ENCODE results near the gene CHRND. TPM values are rescaled to one million over a fixed set of nuclear protein-coding genes. Genes with fewer than 3 reads are reported as not detected.

Gene CHRND
- total and polyA plus RNA-seq, 2 of the 13 experiments (the other 11 are each of a cell fraction or from before 2014, with no cell fraction given): 0.18 TPM; not detected in 1

GRCh38 chr2:232479341-232480200, 46.4 kb upstream of the CHRND start:
- H3K27ac ChIP-seq (ENCODE audit: extremely low read length, insufficient read depth, low read length): no peak overlapping the region
- no peaks in the 10 kb centered on the region for H3K4me1 ChIP-seq (ENCODE audit: insufficient read depth, low read length)
- no peak overlapping the region for H3K4me3 ChIP-seq (replicated peaks in 1 of 3; ENCODE audit: insufficient read depth in 1 of 3, low read depth in 2 of 3, low read length in 3 of 3)
- no peaks in the 10 kb centered on the region; the same call in 1 of the 2 replicates for H4K20me1 ChIP-seq (ENCODE audit: insufficient read depth, low read length)
- ATAC-seq: peak; percentile 80
- CTCF ChIA-PET (ENCODE audit: low intra/inter-chr PET ratio, low total read pairs): interaction anchor here (2.2 kb wide), 1 partner anchor 43 kb away, joined by 6 read pairs; no protein-coding TSS in a partner anchor
- no peaks in the 10 kb centered on the region for H3K36me3 ChIP-seq (replicated peaks in 1 of 2; ENCODE audit: control insufficient read depth in 1 of 2, insufficient read depth in 2 of 2, low read length in 2 of 2)
- WGBS (ENCODE audit: low lambda C conversion rate): 13% methylated on average over 12 of the region's 21 CpGs
- FAIRE-seq: no peak
- no peaks in the 10 kb centered on the region for H3K79me2 ChIP-seq (ENCODE audit: insufficient read depth, low read length)
- no peak overlapping the region for H2AFZ ChIP-seq (ENCODE audit: low read length)
- H3K27me3 ChIP-seq (ENCODE audit: control insufficient read depth in 1 of 2, insufficient read depth in 2 of 2, low read length in 2 of 2): peaks cover 24 to 83% of the 10 kb centered on the region in 2 experiments
- no TSS peak for BruUV-seq (replicated peaks)
- H3K4me2 ChIP-seq (ENCODE audit: low read depth, low read length): no peak overlapping the region
- TF ChIP-seq KDM5B (CRISPR knock-in tag; IDR thresholded peaks at IDR 0.05; ENCODE audit: borderline replicate concordance) (peak; percentile 8; the same call in 1 of the 2 replicates), GFI1 (CRISPR knock-in tag; IDR thresholded peaks at IDR 0.05; ENCODE audit: borderline replicate concordance) (peak; percentile 90), POLR2G (IDR thresholded peaks at IDR 0.05; ENCODE audit: low read depth, low read length) (no peak), TBL1XR1 (IDR thresholded peaks at IDR 0.05; ENCODE audit: borderline replicate concordance, low read length, partially characterized antibody) (no peak), ZNF891 (CRISPR knock-in tag; IDR thresholded peaks at IDR 0.05) (0 out of 2 replicates have a peak, but pooled peaks have one; percentile 29), IKZF5 (CRISPR knock-in tag; IDR thresholded peaks at IDR 0.05) (no peak), STAG1 (CRISPR knock-in tag; IDR thresholded peaks at IDR 0.05) (peak; percentile 25; the same call in 1 of the 2 replicates), CTCF (CRISPR knock-in tag; IDR thresholded peaks at IDR 0.05) (peak; percentile 49), SMAD3 (CRISPR knock-in tag; IDR thresholded peaks at IDR 0.05) (no peak), ZBTB26 (CRISPR knock-in tag; IDR thresholded peaks at IDR 0.05; ENCODE audit: borderline replicate concordance) (no peak), CCAR2 (optimal IDR thresholded peaks at IDR 0.05; ENCODE audit: low read depth, low read length) (no peak), ZNF326 (CRISPR knock-in tag; IDR thresholded peaks at IDR 0.05; ENCODE audit: borderline replicate concordance) (no peak), PHF21A (CRISPR knock-in tag; IDR thresholded peaks at IDR 0.05) (0 out of 2 replicates have a peak, but pooled peaks have one; percentile 24), HMG20B (CRISPR knock-in tag; conservative IDR thresholded peaks at IDR 0.05) (0 out of 2 replicates have a peak, but pooled peaks have one; percentile 30)
- intact Hi-C loops (cut with micrococcal nuclease; ENCODE audit: unreplicated experiment) (loop anchor here (5.0 kb wide), 1 partner anchor 43 kb away; the partner anchor contains the start of gene PRSS56), in situ Hi-C loops (cut with HindIII; ENCODE audit: extremely low pct_ligation_motif_present, low pct_unique_long_range_greater_than_20kb) (no loop called here)
- POLR2A ChIA-PET: no interaction called here
- H3K9ac ChIP-seq (ENCODE audit: insufficient read depth, low read depth, low read length): no peak overlapping the region
- peak; percentile 19 for DNase-seq (ENCODE audit: low spot score)
- no peaks in the 10 kb centered on the region for H3K9me3 ChIP-seq (ENCODE audit: low read length)
